ENCODE results near the gene RFC4.

RFC4 gene

DNA sequence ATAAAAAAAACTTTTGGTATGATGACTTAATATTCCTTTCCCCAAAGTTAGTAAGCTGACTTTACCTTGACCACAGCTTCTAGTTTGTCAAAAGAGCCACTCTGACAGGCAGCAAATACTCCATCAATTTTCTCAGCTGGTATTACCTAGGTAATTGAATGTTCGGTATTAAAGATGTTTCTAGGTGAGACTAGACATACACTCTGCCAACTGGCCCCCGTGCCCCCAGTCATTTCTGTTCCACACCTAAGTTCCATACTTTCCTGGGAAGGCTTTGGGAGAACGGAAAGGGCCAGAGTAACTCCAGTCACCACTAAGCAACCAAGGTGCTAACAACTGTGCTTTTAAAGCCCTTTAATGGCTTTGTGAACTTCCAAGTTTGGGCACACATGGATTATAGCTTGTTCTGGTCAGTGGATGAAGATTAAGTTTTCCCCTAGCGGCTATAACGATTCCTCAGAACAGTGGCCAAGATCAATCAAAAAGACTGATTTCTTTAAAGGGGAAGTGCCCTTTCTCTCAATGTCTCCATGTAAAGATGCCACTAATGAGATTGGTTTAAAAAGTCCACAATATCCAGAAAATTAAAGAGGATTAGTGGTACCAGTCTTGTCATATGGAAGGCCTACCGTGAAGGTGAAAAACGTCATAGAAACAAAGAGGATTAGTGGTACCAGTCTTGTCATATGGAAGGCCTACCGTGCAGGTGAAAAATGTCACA, 15.9 kb downstream of the RFC4 start (continued):
- TF ChIP-seq YY2 (tag by site-specific recombination; IDR thresholded peaks at IDR 0.05) (no peak), ZSCAN16 (tag by site-specific recombination; IDR thresholded peaks at IDR 0.05) (no peak), ZNF501 (tag by site-specific recombination; IDR thresholded peaks at IDR 0.05) (peak; percentile 53; the same call in 1 of the 2 replicates), ZNF146 (tag by site-specific recombination; IDR thresholded peaks at IDR 0.05) (no peak), FEZF1 (tag by site-specific recombination; IDR thresholded peaks at IDR 0.05) (peak; percentile 89), KLF10 (tag by site-specific recombination; IDR thresholded peaks at IDR 0.05) (no peak), ZNF157 (tag by site-specific recombination; IDR thresholded peaks at IDR 0.05) (no peak), ZNF785 (tag by site-specific recombination; IDR thresholded peaks at IDR 0.05) (no peak), ZNF169 (tag by site-specific recombination; IDR thresholded peaks at IDR 0.05) (no peak), ZNF747 (tag by site-specific recombination; IDR thresholded peaks at IDR 0.05) (no peak), BCL11A (tag by site-specific recombination; IDR thresholded peaks at IDR 0.05; ENCODE audit: low read depth) (peak; percentile 86; the same call in 1 of the 2 replicates), YY1 (tag by site-specific recombination; IDR thresholded peaks at IDR 0.05) (no peak), ZNF350 (tag by site-specific recombination; IDR thresholded peaks at IDR 0.05) (no peak), MEIS1 (CRISPR knock-in tag; IDR thresholded peaks at IDR 0.05; ENCODE audit: borderline replicate concordance) (no peak), ZBTB1 (tag by site-specific recombination; IDR thresholded peaks at IDR 0.05) (no peak), BCL11B (tag by site-specific recombination; IDR thresholded peaks at IDR 0.05; ENCODE audit: low read depth) (no peak; the same call in 1 of the 2 replicates), ZFP37 (tag by site-specific recombination; IDR thresholded peaks at IDR 0.05) (no peak; the same call in 1 of the 2 replicates), ZNF248 (tag by site-specific recombination; IDR thresholded peaks at IDR 0.05) (no peak), ZNF302 (tag by site-specific recombination; IDR thresholded peaks at IDR 0.05; ENCODE audit: low read depth) (no peak), ZNF10 (tag by site-specific recombination; IDR thresholded peaks at IDR 0.05) (0 out of 2 replicates have a peak, but pooled peaks have one; percentile 10), ZNF514 (tag by site-specific recombination; IDR thresholded peaks at IDR 0.05) (no peak), ZNF555 (tag by site-specific recombination; conservative IDR thresholded peaks at IDR 0.05) (no peak), ZBTB48 (tag by site-specific recombination; IDR thresholded peaks at IDR 0.05) (no peak), PRDM1 (tag by site-specific recombination; IDR thresholded peaks at IDR 0.05) (peak; percentile 88), ZBTB20 (tag by site-specific recombination; IDR thresholded peaks at IDR 0.05) (no peak), EGR2 (tag by site-specific recombination; IDR thresholded peaks at IDR 0.05; ENCODE audit: low read depth) (no peak), ZFHX2 (tag by site-specific recombination; conservative IDR thresholded peaks at IDR 0.05) (no peak), ZNF571 (tag by site-specific recombination; IDR thresholded peaks at IDR 0.05) (no peak)
- TF ChIP-seq, protein P1, sequence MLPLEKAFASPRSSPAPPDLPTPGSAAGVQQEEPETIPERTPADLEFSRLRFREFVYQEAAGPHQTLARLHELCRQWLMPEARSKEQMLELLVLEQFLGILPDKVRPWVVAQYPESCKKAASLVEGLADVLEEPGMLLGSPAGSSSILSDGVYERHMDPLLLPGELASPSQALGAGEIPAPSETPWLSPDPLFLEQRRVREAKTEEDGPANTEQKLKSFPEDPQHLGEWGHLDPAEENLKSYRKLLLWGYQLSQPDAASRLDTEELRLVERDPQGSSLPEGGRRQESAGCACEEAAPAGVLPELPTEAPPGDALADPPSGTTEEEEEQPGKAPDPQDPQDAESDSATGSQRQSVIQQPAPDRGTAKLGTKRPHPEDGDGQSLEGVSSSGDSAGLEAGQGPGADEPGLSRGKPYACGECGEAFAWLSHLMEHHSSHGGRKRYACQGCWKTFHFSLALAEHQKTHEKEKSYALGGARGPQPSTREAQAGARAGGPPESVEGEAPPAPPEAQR (tag by site-specific recombination; IDR thresholded peaks at IDR 0.05) = no peak
- TF ChIP-seq, protein P2, sequence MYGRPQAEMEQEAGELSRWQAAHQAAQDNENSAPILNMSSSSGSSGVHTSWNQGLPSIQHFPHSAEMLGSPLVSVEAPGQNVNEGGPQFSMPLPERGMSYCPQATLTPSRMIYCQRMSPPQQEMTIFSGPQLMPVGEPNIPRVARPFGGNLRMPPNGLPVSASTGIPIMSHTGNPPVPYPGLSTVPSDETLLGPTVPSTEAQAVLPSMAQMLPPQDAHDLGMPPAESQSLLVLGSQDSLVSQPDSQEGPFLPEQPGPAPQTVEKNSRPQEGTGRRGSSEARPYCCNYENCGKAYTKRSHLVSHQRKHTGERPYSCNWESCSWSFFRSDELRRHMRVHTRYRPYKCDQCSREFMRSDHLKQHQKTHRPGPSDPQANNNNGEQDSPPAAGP (tag by site-specific recombination; IDR thresholded peaks at IDR 0.05) = 0 out of 2 replicates have a peak, but pooled peaks have one; percentile 22
- TF ChIP-seq, protein P3, sequence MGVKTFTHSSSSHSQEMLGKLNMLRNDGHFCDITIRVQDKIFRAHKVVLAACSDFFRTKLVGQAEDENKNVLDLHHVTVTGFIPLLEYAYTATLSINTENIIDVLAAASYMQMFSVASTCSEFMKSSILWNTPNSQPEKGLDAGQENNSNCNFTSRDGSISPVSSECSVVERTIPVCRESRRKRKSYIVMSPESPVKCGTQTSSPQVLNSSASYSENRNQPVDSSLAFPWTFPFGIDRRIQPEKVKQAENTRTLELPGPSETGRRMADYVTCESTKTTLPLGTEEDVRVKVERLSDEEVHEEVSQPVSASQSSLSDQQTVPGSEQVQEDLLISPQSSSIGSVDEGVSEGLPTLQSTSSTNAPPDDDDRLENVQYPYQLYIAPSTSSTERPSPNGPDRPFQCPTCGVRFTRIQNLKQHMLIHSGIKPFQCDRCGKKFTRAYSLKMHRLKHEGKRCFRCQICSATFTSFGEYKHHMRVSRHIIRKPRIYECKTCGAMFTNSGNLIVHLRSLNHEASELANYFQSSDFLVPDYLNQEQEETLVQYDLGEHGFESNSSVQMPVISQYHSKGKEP (tag by site-specific recombination; IDR thresholded peaks at IDR 0.05) = peak; percentile 6; the same call in 1 of the 2 replicates
- TF ChIP-seq, protein P4, sequence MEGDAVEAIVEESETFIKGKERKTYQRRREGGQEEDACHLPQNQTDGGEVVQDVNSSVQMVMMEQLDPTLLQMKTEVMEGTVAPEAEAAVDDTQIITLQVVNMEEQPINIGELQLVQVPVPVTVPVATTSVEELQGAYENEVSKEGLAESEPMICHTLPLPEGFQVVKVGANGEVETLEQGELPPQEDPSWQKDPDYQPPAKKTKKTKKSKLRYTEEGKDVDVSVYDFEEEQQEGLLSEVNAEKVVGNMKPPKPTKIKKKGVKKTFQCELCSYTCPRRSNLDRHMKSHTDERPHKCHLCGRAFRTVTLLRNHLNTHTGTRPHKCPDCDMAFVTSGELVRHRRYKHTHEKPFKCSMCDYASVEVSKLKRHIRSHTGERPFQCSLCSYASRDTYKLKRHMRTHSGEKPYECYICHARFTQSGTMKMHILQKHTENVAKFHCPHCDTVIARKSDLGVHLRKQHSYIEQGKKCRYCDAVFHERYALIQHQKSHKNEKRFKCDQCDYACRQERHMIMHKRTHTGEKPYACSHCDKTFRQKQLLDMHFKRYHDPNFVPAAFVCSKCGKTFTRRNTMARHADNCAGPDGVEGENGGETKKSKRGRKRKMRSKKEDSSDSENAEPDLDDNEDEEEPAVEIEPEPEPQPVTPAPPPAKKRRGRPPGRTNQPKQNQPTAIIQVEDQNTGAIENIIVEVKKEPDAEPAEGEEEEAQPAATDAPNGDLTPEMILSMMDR (tag by site-specific recombination; IDR thresholded peaks at IDR 0.05) = no peak
- TF ChIP-seq, protein P5, sequence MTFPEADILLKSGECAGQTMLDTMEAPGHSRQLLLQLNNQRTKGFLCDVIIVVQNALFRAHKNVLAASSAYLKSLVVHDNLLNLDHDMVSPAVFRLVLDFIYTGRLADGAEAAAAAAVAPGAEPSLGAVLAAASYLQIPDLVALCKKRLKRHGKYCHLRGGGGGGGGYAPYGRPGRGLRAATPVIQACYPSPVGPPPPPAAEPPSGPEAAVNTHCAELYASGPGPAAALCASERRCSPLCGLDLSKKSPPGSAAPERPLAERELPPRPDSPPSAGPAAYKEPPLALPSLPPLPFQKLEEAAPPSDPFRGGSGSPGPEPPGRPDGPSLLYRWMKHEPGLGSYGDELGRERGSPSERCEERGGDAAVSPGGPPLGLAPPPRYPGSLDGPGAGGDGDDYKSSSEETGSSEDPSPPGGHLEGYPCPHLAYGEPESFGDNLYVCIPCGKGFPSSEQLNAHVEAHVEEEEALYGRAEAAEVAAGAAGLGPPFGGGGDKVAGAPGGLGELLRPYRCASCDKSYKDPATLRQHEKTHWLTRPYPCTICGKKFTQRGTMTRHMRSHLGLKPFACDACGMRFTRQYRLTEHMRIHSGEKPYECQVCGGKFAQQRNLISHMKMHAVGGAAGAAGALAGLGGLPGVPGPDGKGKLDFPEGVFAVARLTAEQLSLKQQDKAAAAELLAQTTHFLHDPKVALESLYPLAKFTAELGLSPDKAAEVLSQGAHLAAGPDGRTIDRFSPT (tag by site-specific recombination; IDR thresholded peaks at IDR 0.05) = peak; percentile 46

Measured in HEK293 (cell line).